Activated T-cell treated with anti-CD3 and anti-CD28 coated beads for 1 hour (primary cell): ENCODE measurements around the gene RYR2.
"Not testable (repeated sequence)": the region's sequence is repeated elsewhere in the genome, so short reads cannot be mapped to it uniquely, and the experiment has no call there.

Experiments
- DNase-seq: peaks from one replicate; pipeline ENCODE4 v3.0.0-alpha.2; 2020; ENCODE audit warnings: low read depth

Gene RYR2

DNA sequence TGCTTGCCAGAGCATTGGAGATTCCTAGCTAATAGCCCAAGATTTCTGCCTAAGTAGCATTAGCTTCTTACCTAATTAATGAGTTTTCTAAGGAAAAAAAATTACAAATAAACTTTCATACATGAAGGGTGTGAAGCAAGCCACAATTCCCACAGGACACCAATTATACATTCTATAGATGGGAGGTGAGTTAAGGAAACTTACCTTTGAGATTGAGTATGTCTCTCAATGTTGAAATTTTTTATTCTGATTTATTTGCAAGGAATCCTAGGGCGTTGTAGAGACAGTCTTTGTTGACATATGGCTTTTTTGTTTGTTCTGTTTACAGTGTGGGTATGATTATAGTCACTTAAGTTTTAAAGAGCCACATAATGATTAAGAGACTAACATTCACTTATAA is 313.0 kb downstream of the RYR2 start:
- no peak for DNase-seq

GRCh38 chr1:237358555-237358954 is 316.6 kb downstream of the RYR2 start:
- no peak for DNase-seq

DNA sequence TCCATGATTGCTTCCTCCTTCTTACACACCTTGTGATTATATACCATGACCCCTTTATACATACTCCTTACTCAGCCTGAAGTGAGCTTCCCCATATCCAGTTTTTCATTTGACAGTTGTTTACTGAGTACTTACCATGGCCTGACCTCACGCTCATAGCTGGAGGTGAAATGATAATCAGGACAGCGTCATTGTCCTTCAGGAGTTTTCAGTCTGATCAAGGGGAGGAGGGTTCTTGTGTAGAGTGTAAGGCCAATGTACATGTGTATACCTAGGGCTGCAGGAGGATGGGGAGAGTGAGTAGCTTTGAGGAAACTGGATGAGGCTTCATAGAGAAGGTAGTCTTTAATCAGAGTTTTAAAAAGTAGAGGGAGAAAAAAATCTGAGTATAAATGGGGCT is 325.8 kb downstream of the RYR2 start:
- no peak for DNase-seq

DNA sequence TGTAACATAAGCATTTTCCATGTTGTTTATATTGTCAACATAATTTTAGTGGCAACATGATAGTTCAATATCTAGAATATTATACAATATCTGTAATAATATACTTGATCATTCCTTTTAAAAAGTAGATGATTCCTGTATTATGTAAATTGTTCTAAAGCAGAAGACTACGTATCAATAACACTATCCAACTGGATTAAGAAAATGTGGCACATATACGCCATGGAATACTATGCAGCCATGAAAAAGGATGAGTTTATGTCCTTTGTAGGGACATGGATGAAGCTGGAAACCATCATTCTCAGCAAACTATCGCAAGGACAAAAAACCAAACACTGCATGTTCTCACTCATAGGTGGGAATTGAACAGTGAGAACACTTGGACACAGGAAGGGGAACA is 329.5 kb downstream of the RYR2 start:
- DNase-seq: not testable (repeated sequence)

DNA sequence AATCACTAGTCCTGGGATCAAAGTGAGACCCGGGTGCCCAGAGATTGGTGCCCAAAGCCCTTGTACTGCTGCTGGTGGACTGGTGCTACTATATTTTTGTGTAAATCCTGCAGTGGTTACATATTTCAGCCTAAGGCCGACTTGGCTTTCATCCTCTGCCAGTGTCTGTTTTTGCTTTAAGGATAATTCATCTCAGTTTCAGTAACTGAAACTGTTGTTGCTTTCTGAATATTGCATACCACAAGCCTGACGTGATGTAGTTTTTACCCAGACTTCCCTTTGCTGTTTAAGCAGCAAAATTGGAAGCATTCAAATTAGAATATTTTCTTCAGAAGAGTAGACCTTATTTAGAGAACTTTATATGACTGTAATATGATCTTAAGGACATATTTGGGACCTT is 341.8 kb downstream of the RYR2 start:
- DNase-seq: no peak

GRCh38 chr1:237384213-237384612 is 342.2 kb downstream of the RYR2 start:
- DNase-seq: no peak

DNA sequence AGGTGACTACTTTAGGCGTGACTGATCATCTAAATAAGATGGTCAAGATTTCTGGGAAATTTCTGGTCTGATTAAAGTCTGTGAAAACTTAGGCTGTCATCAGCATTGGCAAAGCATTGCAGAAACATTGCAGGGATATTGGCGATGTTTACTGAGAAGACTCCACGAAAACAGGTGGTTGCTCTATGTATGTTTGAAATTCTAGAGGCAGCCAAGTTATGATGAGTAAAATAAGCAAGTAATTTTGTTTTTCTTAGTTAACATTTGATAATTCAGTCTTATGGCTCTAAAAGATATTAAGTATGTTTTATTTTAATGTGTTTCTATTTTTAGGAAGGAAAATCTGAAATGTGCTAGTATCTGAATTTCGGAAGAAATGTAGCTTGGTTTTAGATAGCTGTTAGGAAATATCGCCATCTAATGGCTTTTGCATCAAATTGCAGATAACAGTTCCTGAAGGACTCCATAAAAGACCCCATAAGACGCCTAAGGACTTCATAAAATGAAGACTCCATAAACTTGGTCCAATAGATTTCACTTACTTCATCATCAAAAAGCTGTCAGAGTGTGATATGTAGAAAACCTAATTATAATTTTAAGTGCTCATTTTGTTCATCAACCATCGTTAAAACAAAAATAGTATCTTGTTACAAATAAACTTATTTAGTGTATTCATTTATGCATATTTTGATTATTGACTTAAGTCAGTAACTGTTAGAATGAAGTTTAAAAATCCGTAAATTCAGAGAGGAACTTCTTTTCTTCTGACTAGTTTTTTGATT is 344.6 kb downstream of the RYR2 start:
- DNase-seq: no peak

GRCh38 chr1:237387144-237387505 is 345.1 kb downstream of the RYR2 start:
- DNase-seq: no peak

DNA sequence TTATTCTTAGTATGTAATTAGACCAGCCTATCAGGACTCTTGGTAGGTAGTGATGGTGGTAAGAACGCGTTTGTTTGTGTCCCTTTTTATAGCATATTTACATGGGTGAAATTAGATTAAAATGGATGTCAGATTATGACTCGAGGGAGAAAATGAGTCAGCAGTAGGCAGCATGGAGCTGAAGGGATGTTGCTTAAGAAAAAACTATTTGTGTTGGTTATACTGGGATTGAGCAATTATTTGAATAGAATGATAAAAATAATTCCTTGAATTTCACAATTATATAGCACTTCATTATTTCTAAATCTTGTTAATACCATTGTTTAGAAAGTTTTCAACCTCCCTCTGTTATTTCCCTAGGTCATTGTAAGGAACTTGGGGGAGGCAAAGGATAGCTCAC is 348.8 kb downstream of the RYR2 start:
- no peak for DNase-seq

- no peak for DNase-seq
Measured at GRCh38 chr1:237393632-237394031, 351.6 kb downstream of the RYR2 start.

DNA sequence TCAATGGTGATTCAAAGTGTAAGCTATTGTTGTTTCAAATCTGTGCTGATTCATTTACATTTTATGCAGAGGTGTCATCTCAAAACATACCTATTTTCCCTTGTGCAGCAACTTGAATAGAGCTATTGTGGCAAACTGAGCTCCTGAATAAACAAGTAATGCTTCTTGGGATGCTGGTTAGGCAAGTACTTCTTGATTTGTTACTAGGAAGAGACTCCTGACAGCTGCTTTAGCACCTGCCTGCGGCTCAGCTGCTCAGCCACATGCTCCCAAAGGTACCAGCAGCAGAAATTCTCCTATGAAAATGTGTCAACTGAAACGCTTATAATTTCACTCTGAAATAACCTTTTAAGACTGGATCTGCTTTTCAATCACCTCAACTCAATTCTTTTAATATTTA is 352.3 kb downstream of the RYR2 start:
- DNase-seq: no peak

GRCh38 chr1:237396426-237396825 is 354.4 kb downstream of the RYR2 start:
- DNase-seq: no peak

DNA sequence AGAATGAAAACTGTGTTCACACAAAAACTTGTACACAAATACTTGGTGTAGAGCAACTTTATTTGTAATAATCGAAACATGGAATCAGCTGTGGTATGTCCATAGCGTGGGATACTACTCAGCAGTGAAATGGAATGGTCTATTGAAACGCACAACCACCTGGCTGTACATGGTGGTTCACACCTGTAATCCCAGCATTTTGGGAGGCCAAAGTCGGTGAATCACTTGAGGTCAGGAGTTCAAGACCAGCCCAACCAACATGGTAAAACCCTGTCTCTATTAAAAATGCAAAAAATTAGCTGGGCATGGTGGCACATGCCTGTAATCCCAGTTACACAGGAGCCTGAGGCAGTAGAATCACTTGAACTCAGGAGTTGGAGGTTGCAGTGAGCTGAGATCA is 356.8 kb downstream of the RYR2 start:
- no peak for DNase-seq

DNA sequence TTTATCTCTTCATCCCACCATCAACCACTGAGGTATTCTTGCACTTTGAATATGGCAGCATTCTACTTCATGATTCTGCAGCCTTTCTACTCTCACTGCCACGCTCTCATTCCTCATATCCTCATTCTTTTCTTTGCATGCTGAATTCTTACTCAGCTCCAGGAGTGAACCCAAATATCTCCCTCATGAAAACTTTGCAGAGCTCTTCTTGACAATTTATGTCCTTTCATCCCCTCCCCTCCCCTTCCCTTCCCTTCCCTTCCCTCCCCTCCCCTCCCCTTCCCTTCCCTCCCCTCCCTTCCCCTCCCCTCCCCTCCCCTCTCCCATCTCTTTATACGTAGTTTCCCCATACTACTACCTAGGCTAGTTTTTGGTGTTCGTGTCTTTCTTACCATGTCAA is 363.9 kb downstream of the RYR2 start:
- DNase-seq: no peak

GRCh38 chr1:237411621-237412020 is 369.6 kb downstream of the RYR2 start:
- no peak for DNase-seq

DNA sequence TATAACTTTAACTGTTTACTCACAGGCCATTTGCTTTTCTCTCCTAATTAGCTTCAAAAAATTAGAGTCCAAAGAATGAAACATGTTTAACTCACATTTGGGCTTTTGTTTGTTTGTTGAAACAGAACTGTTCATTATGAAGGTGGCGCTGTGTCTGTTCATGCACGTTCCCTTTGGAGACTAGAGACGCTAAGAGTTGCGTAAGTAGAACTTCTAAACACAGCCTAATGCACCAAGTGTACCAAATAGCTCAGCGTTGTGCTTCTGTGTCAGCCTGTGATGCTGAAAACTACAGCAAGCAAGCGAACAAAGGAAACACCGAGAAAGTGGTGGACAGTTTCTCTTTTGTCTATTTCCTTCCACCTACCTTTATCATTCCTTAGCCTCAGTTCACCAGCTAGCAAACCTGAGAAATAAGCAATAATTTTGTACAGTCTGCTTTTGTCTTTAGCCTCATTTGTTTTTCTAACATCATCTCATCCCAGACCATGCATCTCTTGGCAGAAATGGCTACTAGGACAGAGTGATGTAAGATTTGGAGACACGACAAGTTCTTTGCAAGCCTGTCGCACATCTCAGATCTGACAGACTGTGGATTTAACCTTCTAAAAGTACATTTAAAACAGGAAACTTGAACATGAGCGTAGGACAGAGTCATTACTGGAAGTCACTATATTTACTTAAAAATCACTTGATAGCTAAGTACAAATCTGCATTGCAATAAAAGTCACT is 375.1 kb downstream of the RYR2 start:
- DNase-seq: no peak

GRCh38 chr1:237428809-237429208 is 386.8 kb downstream of the RYR2 start:
- DNase-seq: no peak

DNA sequence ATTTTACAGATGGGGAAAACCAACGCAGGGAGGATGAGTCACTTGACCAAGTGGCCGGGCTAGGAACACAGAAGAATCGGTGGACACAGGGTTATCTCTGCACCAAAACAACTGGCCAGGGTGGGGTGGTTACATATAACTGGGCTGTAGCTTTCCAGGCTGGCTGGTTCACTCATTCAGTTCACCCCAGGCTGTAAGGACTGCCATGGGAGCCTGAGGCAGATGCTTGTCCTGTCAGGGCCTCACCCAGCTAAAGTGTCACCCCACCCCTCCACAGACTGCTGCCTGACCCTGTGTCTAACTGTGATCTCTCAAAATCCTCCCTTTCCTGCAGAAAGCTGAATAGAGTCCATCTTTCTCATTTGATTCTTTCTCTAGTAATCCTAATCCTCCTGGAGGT is 387.3 kb downstream of the RYR2 start:
- no peak for DNase-seq

GRCh38 chr1:237431448-237431847 is 389.5 kb downstream of the RYR2 start:
- DNase-seq: no peak

DNA sequence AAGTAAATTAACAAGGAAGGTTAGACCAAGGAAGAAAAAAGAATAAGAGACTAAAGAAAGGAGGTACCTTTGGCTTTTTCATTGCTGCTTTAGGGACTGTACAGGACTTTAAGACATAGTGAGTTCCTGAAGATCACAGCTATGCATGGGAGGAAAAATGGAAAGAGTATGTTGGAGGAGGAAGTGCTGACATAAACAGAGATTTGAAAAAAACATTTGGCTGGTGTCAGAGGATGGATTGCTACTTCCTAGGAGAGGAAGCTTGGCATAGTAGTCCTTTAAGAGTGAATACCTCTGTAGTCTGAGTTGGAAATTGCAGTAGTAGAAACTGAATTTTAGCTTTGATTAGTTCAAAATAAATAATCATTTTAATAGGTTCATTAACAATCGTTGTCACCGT is 398.4 kb downstream of the RYR2 start:
- DNase-seq: no peak

DNA sequence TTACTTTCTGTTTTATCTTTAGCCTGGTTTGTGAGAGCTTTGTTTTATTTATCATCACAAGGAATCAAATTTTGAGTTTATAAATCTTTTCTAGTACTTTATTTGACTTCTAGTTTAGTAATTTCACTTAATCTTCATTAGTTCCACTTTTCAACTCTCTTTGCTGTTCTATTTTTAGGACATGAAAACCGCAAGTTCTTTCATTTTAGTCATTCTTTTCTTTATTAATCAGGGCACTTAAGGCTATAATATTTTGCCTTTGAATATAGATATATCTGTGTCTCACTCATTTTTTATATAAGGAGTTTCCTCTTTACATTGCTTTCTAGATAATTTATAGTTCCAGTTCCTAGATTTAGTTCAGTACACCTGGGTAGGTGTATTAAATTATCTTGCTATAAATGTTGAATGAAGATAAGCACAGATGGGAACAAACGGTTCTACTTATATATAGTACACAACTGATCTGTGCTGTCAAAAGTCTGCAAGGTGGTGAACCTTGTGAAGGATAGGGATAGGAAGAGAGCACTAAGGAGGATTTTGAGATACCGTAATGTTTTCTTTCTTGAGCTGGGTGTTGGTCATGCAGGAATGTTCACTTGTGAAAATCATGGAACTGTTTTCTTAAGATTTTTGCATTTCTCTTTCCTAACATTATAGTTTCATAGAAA is 402.3 kb downstream of the RYR2 start:
- DNase-seq: no peak

DNA sequence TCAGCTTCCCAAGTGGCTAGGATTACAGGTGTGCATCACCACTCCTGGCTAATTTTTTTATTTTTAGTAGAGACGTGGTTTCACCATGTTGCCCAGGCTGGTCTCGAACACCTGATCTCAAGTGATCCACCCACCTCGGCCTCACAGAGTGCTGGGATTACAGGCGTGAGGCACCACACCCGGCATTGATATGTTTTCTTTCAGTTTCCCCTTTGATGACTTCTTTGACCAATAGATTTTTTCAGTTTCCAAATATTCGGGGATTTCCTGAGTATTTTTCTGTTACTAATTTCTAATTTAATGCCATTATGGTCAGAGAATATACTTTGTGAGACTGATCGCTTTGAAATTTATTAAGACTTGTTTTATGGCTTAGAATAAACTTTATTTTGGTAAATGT is 406.1 kb downstream of the RYR2 start:
- DNase-seq: no peak

GRCh38 chr1:237457573-237457972 is 415.6 kb downstream of the RYR2 start:
- no peak for DNase-seq
